A549 (cell line): ENCODE results near the gene MBLAC1.

ENCODE experiments used
- CTCF ChIP-seq: fragments of >200 bp; sonication (Bioruptor Twin); formaldehyde crosslinking; IDR thresholded peaks from 3 replicates; pipeline ENCODE4 v1.5.1; 2016
- EHMT2 ChIP-seq: fragments of 200-600 bp; sonication (generic); IDR thresholded peaks from 2 replicates; pipeline ENCODE4 v1.6.1; 2016; ENCODE audit warnings: antibody characterized with exemption, low read depth, mild to moderate bottlenecking, moderate library complexity
- ELK1 ChIP-seq: fragments of 150-350 bp; IDR thresholded peaks from 2 replicates; pipeline ENCODE4 v1.6.1; 2014; ENCODE audit warnings: low read depth, mild to moderate bottlenecking, low read length
- EP300 ChIP-seq, 2 experiments: fragments of >200 bp; sonication (Bioruptor Twin); formaldehyde crosslinking; IDR thresholded peaks; 2 replicates in 1 of 2; 3 replicates in 1 of 2; pipeline ENCODE4 v1.6.1; 2016 to 2017
- GATA3 ChIP-seq: IDR thresholded peaks from 2 replicates; pipeline ENCODE4 v1.6.1; 2012; ENCODE audit warnings: borderline replicate concordance
- HMGXB4 ChIP-seq: fragments of 250-450 bp; sonication (Bioruptor Pico); IDR thresholded peaks from 2 replicates; pipeline ENCODE4 v1.5.0; 2021; ENCODE audit warnings: mild to moderate bottlenecking, moderate library complexity, borderline replicate concordance
- JUNB ChIP-seq: fragments of >200 bp; sonication (Bioruptor Twin); formaldehyde crosslinking; IDR thresholded peaks from 2 replicates; pipeline ENCODE4 v1.6.1; 2016
- MAZ ChIP-seq: fragments of 150-350 bp; IDR thresholded peaks from 2 replicates; pipeline ENCODE4 v1.6.1; 2014; ENCODE audit warnings: antibody characterized with exemption, low read depth, low read length, borderline replicate concordance
- MYC ChIP-seq: IDR thresholded peaks from 2 replicates; pipeline ENCODE4 v1.6.1; 2012; ENCODE audit warnings: mild to moderate bottlenecking, inconsistent platforms, low read length, improper control_type of control experiment, borderline replicate concordance
- NFE2L2 ChIP-seq: fragments of 150-350 bp; conservative IDR thresholded peaks from 2 replicates; pipeline ENCODE4 v1.6.1; 2014; ENCODE audit warnings: low read length
- POLR2A ChIP-seq: IDR thresholded peaks from 2 replicates; pipeline ENCODE4 v1.6.1; 2012; ENCODE audit warnings: mild to moderate bottlenecking, low read length
- RAD21 ChIP-seq, 2 experiments: fragments of >200 bp in 1 of 2; sonication (Bioruptor Twin) in 1 of 2; formaldehyde crosslinking in 1 of 2; IDR thresholded peaks in 1 of 2; conservative IDR thresholded peaks in 1 of 2; 2 replicates in 1 of 2; 3 replicates in 1 of 2; pipeline ENCODE4 v1.6.1; 2012 to 2018; ENCODE audit warnings: inconsistent platforms in 1 of 2

GRCh38 chr7:100155553-100156317 is 29.0 kb downstream of the MBLAC1 start:
- TF ChIP-seq CTCF (no peak), NFE2L2 (no peak), ELK1 (no peak), RAD21 (conservative IDR thresholded peaks at IDR 0.05 in 1 of 2, IDR thresholded peaks at IDR 0.05 in 1 of 2) (no peak), EHMT2 (no peak), POLR2A (no peak), EP300 (IDR thresholded peaks at IDR 0.05) (no peak), GATA3 (no peak), HMGXB4 (CRISPR knock-in tag) (no peak), MAZ (no peak), JUNB (no peak), MYC (no peak)
